Pancreas (tissue), 10 donors: ENCODE results near the gene ST6GALNAC2. TPM values are rescaled to one million over a fixed set of nuclear protein-coding genes. Genes with fewer than 3 reads are reported as not detected.

Experiments used
- ATAC-seq, 4 donors: fragments of 200-7000 bp; cut with Tn5 transposase; one replicate each; pipeline versions ENCODE4 v1.8.0 to v1.9.1; 2020; ENCODE audit warnings: mild to moderate bottlenecking in 4 of 4, moderate library complexity in 4 of 4
- DNase-seq, 6 donors: peaks; one replicate each; pipeline ENCODE4 v3.0.0-alpha.2; 2020
- FAIRE-seq: peaks from 2 replicates; lab custom pipeline; 2012; peaks lifted over from hg19 to GRCh38; lab: Jason Lieb, UNC
- H3K27ac ChIP-seq, 4 donors: fragments of 200-600 bp; sonication (generic); 1 replicate in 3 of 4; 2 replicates in 1 of 4; pipeline versions ENCODE4 v1.5.0 to v1.8.0; 2020
- H3K27me3 ChIP-seq, 4 donors: fragments of 200-600 bp; one replicate each; pipeline ENCODE4 v1.8.0; 2021
- H3K36me3 ChIP-seq, 3 donors: fragments of 200-600 bp; sonication (generic) in 1 of 3; one replicate each; pipeline versions ENCODE4 v1.5.0 to v1.8.0; 2020 to 2021
- H3K4me1 ChIP-seq, 3 donors: fragments of 200-600 bp; one replicate each; pipeline ENCODE4 v1.8.0; 2021
- H3K4me3 ChIP-seq, 4 donors: fragments of 200-600 bp; sonication (generic) in 2 of 4; one replicate each; pipeline versions ENCODE4 v1.5.0 to v1.8.0; 2020 to 2021
- H3K9me3 ChIP-seq, 4 donors: fragments of 200-600 bp; one replicate each; pipeline ENCODE4 v1.8.0; 2021
- WGBS, 2 donors: extraction: QIAGEN DNeasy Blood & Tissue Kit; methylation state at CpG; one replicate each; pipeline ENCODE4 v1.1.7; 2013; 5-methylcytosine and 5-hydroxymethylcytosine counted together
- intact Hi-C, 3 donors: fragments of 100-400 bp; cut with DNase I; formaldehyde crosslinking; loops; one replicate each; pipeline versions ENCODE4 v1.11.1 to v1.14.2; 2022
- polyA plus RNA-seq, 2 donors: library from polyadenylated mRNA; stranded (reverse); fragments of 200-250 nt; gene quantifications; one replicate each; pipeline ENCODE4 v1.2.3, GENCODE V29; 2013
- total RNA-seq, 6 donors: library from RNA; stranded (reverse); fragmentation: NEBNext Ultra II Directional in 4 of 6; extraction: Animal tissue kit (Norgen Biotek cat#: 25700) in 4 of 6; gene quantifications; one replicate each; pipeline versions ENCODE4 v1.2.1 to v1.2.4, GENCODE V29; 2021 to 2023
- TF ChIP-seq, protein P1 (sequence below), 4 donors: fragments of 200-600 bp; sonication (generic) in 3 of 4; IDR thresholded peaks; one replicate each; pipeline versions ENCODE4 v1.5.0 to v1.8.0; 2021; ENCODE audit warnings: antibody characterized with exemption in 4 of 4
- donor health status: healthy with polysubstance abuse.
- donor health status: DM: no; HTN: no; CAD: no; lungs with moderate emphysema.
- donor health status: DM: no; HTN: no; CAD: no.
- donor health status: control.
- donor health status: control.
- donor health status: Bipolar disorder and iron deficiency.
- donor health status: DM: yes; HTN: yes; CAD: no.
- donor health status: DM: no; HTN: no; CAD: no.
- donor health status: DM: no; HTN: no; CAD: no.
- donor health status: DM: yes; HTN: yes; CAD: no.

The ST6GALNAC2 gene
- total and polyA plus RNA-seq, 8 donors, result 5.0 to 15.0 (median 6.9) TPM

- H3K36me3 ChIP-seq, result no peaks in the 10 kb centered on the region
- DNase-seq, result no peak
- no peak overlapping the region for H3K4me3 ChIP-seq
- intact Hi-C loops, result no loop called here
- no peaks in the 10 kb centered on the region for H3K9me3 ChIP-seq
- TF ChIP-seq, protein P1, sequence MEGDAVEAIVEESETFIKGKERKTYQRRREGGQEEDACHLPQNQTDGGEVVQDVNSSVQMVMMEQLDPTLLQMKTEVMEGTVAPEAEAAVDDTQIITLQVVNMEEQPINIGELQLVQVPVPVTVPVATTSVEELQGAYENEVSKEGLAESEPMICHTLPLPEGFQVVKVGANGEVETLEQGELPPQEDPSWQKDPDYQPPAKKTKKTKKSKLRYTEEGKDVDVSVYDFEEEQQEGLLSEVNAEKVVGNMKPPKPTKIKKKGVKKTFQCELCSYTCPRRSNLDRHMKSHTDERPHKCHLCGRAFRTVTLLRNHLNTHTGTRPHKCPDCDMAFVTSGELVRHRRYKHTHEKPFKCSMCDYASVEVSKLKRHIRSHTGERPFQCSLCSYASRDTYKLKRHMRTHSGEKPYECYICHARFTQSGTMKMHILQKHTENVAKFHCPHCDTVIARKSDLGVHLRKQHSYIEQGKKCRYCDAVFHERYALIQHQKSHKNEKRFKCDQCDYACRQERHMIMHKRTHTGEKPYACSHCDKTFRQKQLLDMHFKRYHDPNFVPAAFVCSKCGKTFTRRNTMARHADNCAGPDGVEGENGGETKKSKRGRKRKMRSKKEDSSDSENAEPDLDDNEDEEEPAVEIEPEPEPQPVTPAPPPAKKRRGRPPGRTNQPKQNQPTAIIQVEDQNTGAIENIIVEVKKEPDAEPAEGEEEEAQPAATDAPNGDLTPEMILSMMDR (IDR thresholded peaks at IDR 0.05), result no peak
- 45 to 58% methylated on average over 9 of the region's 9 CpGs for WGBS, 2 donors
- ATAC-seq, result no peak
- no peak for FAIRE-seq
- H3K4me1 ChIP-seq, result peaks cover 19 to 35% (median 33%) of the 10 kb centered on the region in 3 donors
- H3K27ac ChIP-seq, result peak overlapping the region in 2 of 4 donors; percentile 41 to 62
- no peaks in the 10 kb centered on the region for H3K27me3 ChIP-seq
Measured at GRCh38 chr17:76549215-76549518, 36.5 kb downstream of the ST6GALNAC2 start.

- DNase-seq, result no peak
- 36% methylated on average over 9 of the region's 9 CpGs for WGBS, 2 donors
- H3K4me1 ChIP-seq, result peaks cover 19 to 36% (median 33%) of the 10 kb centered on the region in 3 donors
- FAIRE-seq, result no peak
- no peak overlapping the region for H3K4me3 ChIP-seq
- H3K9me3 ChIP-seq, result no peaks in the 10 kb centered on the region
- no peaks in the 10 kb centered on the region for H3K27me3 ChIP-seq
- intact Hi-C loops, result no loop called here
- H3K27ac ChIP-seq, result peak overlapping the region in 2 of 4 donors; percentile 41 to 62
- TF ChIP-seq, protein P1 (IDR thresholded peaks at IDR 0.05), result no peak
- H3K36me3 ChIP-seq, result no peaks in the 10 kb centered on the region
- ATAC-seq, result no peak
Measured at GRCh38 chr17:76548378-76549214, 37.1 kb downstream of the ST6GALNAC2 start.

GRCh38 chr17:76547642-76548202 lies 37.9 kb downstream of the ST6GALNAC2 start:
- intact Hi-C loops, result no loop called here
- WGBS, 2 donors, result 78 to 79% methylated on average over 2 of the region's 2 CpGs
- no peak overlapping the region for H3K4me3 ChIP-seq
- no peaks in the 10 kb centered on the region for H3K27me3 ChIP-seq
- no peaks in the 10 kb centered on the region for H3K36me3 ChIP-seq
- peaks cover 19 to 36% (median 33%) of the 10 kb centered on the region in 3 donors for H3K4me1 ChIP-seq
- FAIRE-seq (no peak), DNase-seq (no peak), ATAC-seq (no peak)
- TF ChIP-seq, protein P1 (IDR thresholded peaks at IDR 0.05), result no peak
- no peaks in the 10 kb centered on the region for H3K9me3 ChIP-seq
- peak overlapping the region in 1 of 4 donors; percentile 41 for H3K27ac ChIP-seq

DNA sequence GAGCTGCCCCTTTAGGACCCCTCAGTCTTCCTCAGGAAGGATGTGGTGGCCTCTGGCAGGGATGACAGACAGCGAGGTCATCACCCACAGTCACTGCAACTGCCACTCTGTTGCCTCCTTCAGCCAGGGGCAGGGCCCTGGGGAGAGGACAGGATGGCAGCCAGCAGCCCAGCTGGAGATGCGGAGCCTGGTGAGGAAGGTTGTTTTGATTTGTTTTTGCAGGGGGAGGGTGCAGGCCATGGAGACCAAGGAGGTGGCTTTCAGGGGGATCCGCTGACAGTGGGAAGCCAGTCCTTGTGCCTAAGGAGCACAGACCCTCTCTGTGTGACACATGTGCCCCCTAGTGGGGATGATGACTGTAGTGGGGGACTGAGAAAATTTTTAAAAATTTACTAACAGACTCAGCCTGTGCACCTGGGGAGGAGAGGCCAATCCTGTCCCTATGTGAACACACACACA lies 38.4 kb downstream of the ST6GALNAC2 start:
- no peaks in the 10 kb centered on the region for H3K27me3 ChIP-seq
- H3K36me3 ChIP-seq, result no peaks in the 10 kb centered on the region
- WGBS, 2 donors, result 41 to 47% methylated on average over 3 of the region's 3 CpGs
- peak overlapping the region; percentile 31 to 62 (median 52) for H3K27ac ChIP-seq
- H3K4me1 ChIP-seq, result peaks cover 19 to 36% (median 33%) of the 10 kb centered on the region in 3 donors
- ATAC-seq, result peak; percentile 27 to 72 (median 62)
- TF ChIP-seq, protein P1 (IDR thresholded peaks at IDR 0.05), result peak in 2 of 4 donors; percentile 22 to 38
- no peaks in the 10 kb centered on the region for H3K9me3 ChIP-seq
- peak in 3 of 6 donors; percentile 31 to 57 (median 45) for DNase-seq
- FAIRE-seq, result no peak
- intact Hi-C loops, result no loop called here
- no peak overlapping the region for H3K4me3 ChIP-seq
